Caco-2 (cell line): ENCODE measurements around the gene ACACA. TPM values are rescaled to one million over a fixed set of nuclear protein-coding genes. Genes with fewer than 3 reads are reported as not detected.

ENCODE experiments used
- BruUV-seq: library from RNA; stranded (reverse); fragments of 400-500 nt; replicated peaks from 2 replicates; lab custom pipeline; 2021; lab: Mats Ljungman, UMichigan
- CTCF ChIA-PET: fragments of 300-600 bp; sonication (Branson Sonifier 250); formaldehyde crosslinking; loops from one replicate; lab custom pipeline; 2022; ENCODE audit warnings: antibody characterized with exemption; lab: Charles Lee
- POLR2A ChIA-PET: fragments of 300-600 bp; sonication (Branson Sonifier 250); formaldehyde crosslinking; loops from one replicate; lab custom pipeline; 2022; ENCODE audit warnings: antibody characterized with exemption; lab: Charles Lee
- DNase-seq, 2 experiments: peaks; one replicate each; pipeline versions ENCODE4 v3.0.0 to v3.0.0-alpha.2; 2020 to 2022
- H3K27me3 ChIP-seq: replicated peaks from 2 replicates; pipeline ENCODE4 v1.6.0; 2011; ENCODE audit warnings: low read length; ENCODE audit not compliant: control insufficient read depth, insufficient read depth
- H3K36me3 ChIP-seq: 2 replicates; pipeline ENCODE4 v1.5.1; 2011; ENCODE audit warnings: low read length; ENCODE audit not compliant: control insufficient read depth, insufficient read depth
- H3K4me1 ChIP-seq: fragments of 250-450 bp; sonication (Bioruptor Pico); 2 replicates; pipeline ENCODE4 v1.5.1; 2020; ENCODE audit warnings: mild to moderate bottlenecking
- H3K4me3 ChIP-seq: 2 replicates; pipeline ENCODE4 v1.5.1; 2011; ENCODE audit warnings: low read depth, mild to moderate bottlenecking, control low read depth, low read length
- H3K9me3 ChIP-seq: fragments of 250-450 bp; sonication (Bioruptor Pico); 2 replicates; pipeline ENCODE4 v1.5.1; 2020; ENCODE audit warnings: mild to moderate bottlenecking, moderate library complexity
- H3K27ac Mint-ChIP-seq: one replicate; pipeline ENCODE4 v1.8.0; 2022; ENCODE audit warnings: mixed read lengths; ENCODE audit not compliant: unreplicated experiment
- H3K27me3 Mint-ChIP-seq: one replicate; pipeline ENCODE4 v1.8.0; 2022; ENCODE audit warnings: mixed read lengths; ENCODE audit not compliant: insufficient read depth, unreplicated experiment
- H3K36me3 Mint-ChIP-seq: one replicate; pipeline ENCODE4 v1.8.0; 2022; ENCODE audit warnings: mild to moderate bottlenecking, mixed read lengths; ENCODE audit not compliant: insufficient read depth, unreplicated experiment
- H3K4me1 Mint-ChIP-seq: one replicate; pipeline ENCODE4 v1.8.0; 2022; ENCODE audit warnings: low read depth, mixed read lengths; ENCODE audit not compliant: unreplicated experiment
- H3K4me3 Mint-ChIP-seq: one replicate; pipeline ENCODE4 v1.8.0; 2022; ENCODE audit warnings: mild to moderate bottlenecking, moderate library complexity, mixed read lengths; ENCODE audit not compliant: unreplicated experiment
- H3K9me3 Mint-ChIP-seq: one replicate; pipeline ENCODE4 v1.8.0; 2022; ENCODE audit warnings: mixed read lengths; ENCODE audit not compliant: unreplicated experiment
- intact Hi-C: fragments of 100-400 bp; cut with micrococcal nuclease; formaldehyde crosslinking; loops from one replicate; pipeline ENCODE4 v1.10.0; 2022; ENCODE audit not compliant: unreplicated experiment
- total RNA-seq: library from RNA; stranded (reverse); gene quantifications from 2 replicates; pipeline ENCODE4 v1.2.3, GENCODE V29; 2022
- TF ChIP-seq, protein P1 (sequence below), 2 experiments: fragments of 200-600 bp in 1 of 2; IDR thresholded peaks; 1 replicate in 1 of 2; 2 replicates in 1 of 2; pipeline versions ENCODE4 v1.5.1 to v1.8.0; 2011 to 2022; ENCODE audit warnings: antibody characterized with exemption in 1 of 2, control low read depth in 1 of 2, inconsistent platforms in 1 of 2, low read depth in 1 of 2, low read length in 1 of 2, mild to moderate bottlenecking in 1 of 2, moderate library complexity in 1 of 2; ENCODE audit not compliant: insufficient read depth in 1 of 2, severe bottlenecking in 1 of 2, unreplicated experiment in 1 of 2

ACACA gene
- total RNA-seq, 1 experiment from 2014 or later: 108 TPM

DNA sequence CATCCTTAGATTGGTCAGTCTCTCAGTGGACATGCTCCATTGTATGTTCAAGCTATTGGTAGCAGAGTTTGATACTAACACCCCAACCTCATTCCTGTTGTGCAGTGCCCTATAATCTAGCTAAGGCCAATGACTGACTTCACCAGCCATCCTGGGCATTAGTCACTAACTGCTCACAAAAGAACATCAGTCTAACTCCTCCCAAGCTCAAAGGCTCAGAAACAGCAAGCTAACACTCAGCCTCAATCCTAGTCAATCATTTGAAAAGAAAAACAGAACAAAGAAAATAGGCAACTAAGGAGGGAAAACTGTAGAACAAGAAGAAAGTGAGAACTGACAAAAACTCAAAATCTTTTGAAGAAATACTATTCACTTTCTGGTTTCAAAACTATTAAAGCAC, 229.9 kb downstream of the ACACA start:
- Histone ChIP-seq H3K36me3 (peaks cover 1% of the 10 kb centered on the region), H3K27me3 (no peaks in the 10 kb centered on the region), H3K4me1 (no peaks in the 10 kb centered on the region), H3K4me3 (no peak overlapping the region), H3K9me3 (no peaks in the 10 kb centered on the region)
- no peak overlapping the region for H3K4me3 Mint-ChIP-seq
- ChIA-PET CTCF (no interaction called here), POLR2A (no interaction called here)
- H3K4me1 Mint-ChIP-seq: no peaks in the 10 kb centered on the region
- intact Hi-C loops: no loop called here
- H3K27me3 Mint-ChIP-seq: no peaks in the 10 kb centered on the region
- DNase-seq: no peak
- peaks cover 33% of the 10 kb centered on the region for H3K36me3 Mint-ChIP-seq
- TF ChIP-seq, protein P1, sequence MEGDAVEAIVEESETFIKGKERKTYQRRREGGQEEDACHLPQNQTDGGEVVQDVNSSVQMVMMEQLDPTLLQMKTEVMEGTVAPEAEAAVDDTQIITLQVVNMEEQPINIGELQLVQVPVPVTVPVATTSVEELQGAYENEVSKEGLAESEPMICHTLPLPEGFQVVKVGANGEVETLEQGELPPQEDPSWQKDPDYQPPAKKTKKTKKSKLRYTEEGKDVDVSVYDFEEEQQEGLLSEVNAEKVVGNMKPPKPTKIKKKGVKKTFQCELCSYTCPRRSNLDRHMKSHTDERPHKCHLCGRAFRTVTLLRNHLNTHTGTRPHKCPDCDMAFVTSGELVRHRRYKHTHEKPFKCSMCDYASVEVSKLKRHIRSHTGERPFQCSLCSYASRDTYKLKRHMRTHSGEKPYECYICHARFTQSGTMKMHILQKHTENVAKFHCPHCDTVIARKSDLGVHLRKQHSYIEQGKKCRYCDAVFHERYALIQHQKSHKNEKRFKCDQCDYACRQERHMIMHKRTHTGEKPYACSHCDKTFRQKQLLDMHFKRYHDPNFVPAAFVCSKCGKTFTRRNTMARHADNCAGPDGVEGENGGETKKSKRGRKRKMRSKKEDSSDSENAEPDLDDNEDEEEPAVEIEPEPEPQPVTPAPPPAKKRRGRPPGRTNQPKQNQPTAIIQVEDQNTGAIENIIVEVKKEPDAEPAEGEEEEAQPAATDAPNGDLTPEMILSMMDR (IDR thresholded peaks at IDR 0.05; ENCODE audit: insufficient read depth in 1 of 2, low read depth in 1 of 2, low read length in 1 of 2, severe bottlenecking in 1 of 2, unreplicated experiment in 1 of 2): no peak
- H3K27ac Mint-ChIP-seq: no peak overlapping the region
- H3K9me3 Mint-ChIP-seq: no peaks in the 10 kb centered on the region
- BruUV-seq: no TSS peak

DNA sequence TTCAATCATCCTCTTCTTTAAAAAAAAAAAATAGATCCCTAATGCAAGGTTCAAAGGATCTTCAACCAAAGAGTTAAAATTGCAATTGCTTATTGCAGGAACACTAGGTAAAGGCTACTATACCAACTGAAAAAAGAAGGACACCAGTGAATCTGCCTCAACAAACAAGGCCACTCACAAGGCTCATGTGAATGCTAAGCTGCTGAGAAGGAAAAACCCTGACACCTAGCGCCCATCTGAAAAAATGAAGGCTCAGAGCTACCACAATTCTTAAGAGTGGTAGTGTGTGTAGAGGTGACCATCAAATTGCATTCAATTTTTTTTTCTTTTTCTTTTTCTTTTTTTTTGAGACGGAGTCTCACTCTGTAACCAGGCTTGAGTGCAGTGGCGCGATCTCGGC, 232.4 kb downstream of the ACACA start:
- H3K9me3 ChIP-seq: no peaks in the 10 kb centered on the region
- no peak overlapping the region for H3K4me3 ChIP-seq
- H3K27me3 Mint-ChIP-seq: no peaks in the 10 kb centered on the region
- TF ChIP-seq, protein P1 (IDR thresholded peaks at IDR 0.05; ENCODE audit: insufficient read depth in 1 of 2, low read depth in 1 of 2, low read length in 1 of 2, severe bottlenecking in 1 of 2, unreplicated experiment in 1 of 2): peak; percentile 23 to 71
- peaks cover 1% of the 10 kb centered on the region; the same call in 1 of the 2 replicates for H3K36me3 ChIP-seq
- no peaks in the 10 kb centered on the region for H3K4me1 ChIP-seq
- no peaks in the 10 kb centered on the region for H3K27me3 ChIP-seq
- BruUV-seq: no TSS peak
- peak; percentile 53 to 56 for DNase-seq
- H3K27ac Mint-ChIP-seq: no peak overlapping the region
- H3K9me3 Mint-ChIP-seq: no peaks in the 10 kb centered on the region
- no peak overlapping the region for H3K4me3 Mint-ChIP-seq
- peaks cover 4% of the 10 kb centered on the region for H3K4me1 Mint-ChIP-seq
- ChIA-PET CTCF (interaction anchor here (0.6 to 1.6 kb wide), 17 partner anchors 8 to 1225 kb away, joined by 3 to 9 read pairs (median 4); no protein-coding TSS in a partner anchor), POLR2A (interaction anchor here (1.0 kb wide), 1 partner anchor 27 kb away, joined by 3 read pairs; no protein-coding TSS in a partner anchor)
- H3K36me3 Mint-ChIP-seq: peaks cover 23% of the 10 kb centered on the region
- intact Hi-C loops: loop anchor here (5.0 kb wide), 1 partner anchor 87 kb away; no protein-coding TSS in a partner anchor

DNA sequence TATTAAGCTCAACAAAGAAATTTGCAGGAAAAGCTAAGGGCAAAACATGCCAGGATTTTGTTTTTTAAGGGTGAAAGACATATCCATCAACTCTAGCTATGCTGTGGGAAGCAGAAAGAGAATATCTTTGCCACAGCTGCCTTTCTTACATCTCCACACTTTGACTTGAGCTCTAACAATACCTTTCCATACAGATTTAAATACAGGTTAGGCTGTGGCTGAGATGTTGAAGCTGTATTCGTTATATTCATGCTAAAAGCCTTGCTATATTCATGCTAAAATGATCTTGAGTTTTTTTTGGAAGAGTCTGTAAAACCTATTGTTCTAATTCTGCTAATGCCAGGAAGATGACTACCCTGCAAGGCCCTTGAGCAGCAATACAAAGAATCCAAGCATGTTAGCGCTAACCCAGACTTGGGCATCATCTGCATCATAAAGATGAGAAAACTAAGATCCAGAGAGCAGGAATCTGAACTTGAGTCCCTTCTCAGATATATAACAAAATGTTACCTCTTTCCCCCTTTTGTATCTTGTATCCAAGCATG, 235.7 kb downstream of the ACACA start:
- CTCF ChIA-PET: interaction anchor here (1.0 kb wide), 1 partner anchor 543 kb away, joined by 3 read pairs; no protein-coding TSS in a partner anchor
- no TSS peak for BruUV-seq
- H3K4me1 ChIP-seq: no peaks in the 10 kb centered on the region
- DNase-seq: no peak
- H3K27me3 ChIP-seq: no peaks in the 10 kb centered on the region
- Mint-ChIP-seq H3K4me1 (peaks cover 4% of the 10 kb centered on the region), H3K9me3 (no peaks in the 10 kb centered on the region), H3K27me3 (no peaks in the 10 kb centered on the region), H3K36me3 (no peaks in the 10 kb centered on the region), H3K27ac (no peak overlapping the region), H3K4me3 (no peak overlapping the region)
- no peaks in the 10 kb centered on the region for H3K9me3 ChIP-seq
- intact Hi-C loops: loop anchor here (5.0 kb wide), 1 partner anchor 84 kb away; no protein-coding TSS in a partner anchor
- H3K4me3 ChIP-seq: no peak overlapping the region
- TF ChIP-seq, protein P1 (IDR thresholded peaks at IDR 0.05; ENCODE audit: insufficient read depth in 1 of 2, low read depth in 1 of 2, low read length in 1 of 2, severe bottlenecking in 1 of 2, unreplicated experiment in 1 of 2): no peak
- POLR2A ChIA-PET: no interaction called here
- no peaks in the 10 kb centered on the region for H3K36me3 ChIP-seq
